A673 (cell line): ENCODE measurements around the gene TWF2.

Experiments
- CTCF ChIP-seq: fragments of 300-800, 200-600 bp; sonication (generic); conservative IDR thresholded peaks from 2 replicates; pipeline ENCODE4 v1.5.1; 2017; ENCODE audit warnings: low read depth, mild to moderate bottlenecking, antibody characterized with exemption, low read length, moderate library complexity, mixed read lengths
- EZH2 ChIP-seq: fragments of 200-600 bp; sonication (generic); IDR thresholded peaks from 2 replicates; pipeline ENCODE4 v1.6.1; 2017; ENCODE audit warnings: borderline replicate concordance, low read depth, mild to moderate bottlenecking, mixed read lengths, antibody characterized with exemption, low read length; ENCODE audit not compliant: poor library complexity, severe bottlenecking

- TF ChIP-seq CTCF (no peak), EZH2 (no peak)
Observed at GRCh38 chr3:52195823-52196331, 43.1 kb downstream of the TWF2 start.
